Left ventricle myocardium inferior (tissue), 1 donor: Measurements from ENCODE around the gene ACE. TPM values are rescaled to one million over a fixed set of nuclear protein-coding genes. Genes with fewer than 3 reads are reported as not detected.
"Not testable (repeated sequence)": the region's sequence is repeated elsewhere in the genome, so short reads cannot be mapped to it uniquely, and the experiment has no call there.

Source experiments
- DNase-seq: peaks from one replicate; pipeline ENCODE4 v3.0.0-alpha.2; 2020
- H3K27ac ChIP-seq: fragments of 200-600 bp; replicated peaks from 2 replicates; pipeline ENCODE4 v1.8.0; 2021
- H3K27me3 ChIP-seq: fragments of 200-600 bp; 2 replicates; pipeline ENCODE4 v1.8.0; 2021; ENCODE audit warnings: low read depth
- H3K36me3 ChIP-seq: fragments of 200-600 bp; 2 replicates; pipeline ENCODE4 v1.8.0; 2021
- H3K4me1 ChIP-seq: fragments of 200-600 bp; 2 replicates; pipeline ENCODE4 v1.8.0; 2021
- H3K4me3 ChIP-seq: fragments of 200-600 bp; 2 replicates; pipeline ENCODE4 v1.8.0; 2021; ENCODE audit warnings: mild to moderate bottlenecking, moderate library complexity
- H3K9me3 ChIP-seq: fragments of 200-600 bp; replicated peaks from 2 replicates; pipeline ENCODE4 v1.8.0; 2021
- CTCF ChIP-seq: fragments of 200-600 bp; IDR thresholded peaks from 2 replicates; pipeline ENCODE4 v1.8.0; 2021; ENCODE audit warnings: antibody characterized with exemption, mild to moderate bottlenecking, borderline replicate concordance
- intact Hi-C: fragments of 100-400 bp; cut with micrococcal nuclease; formaldehyde crosslinking; loops from one replicate; pipeline ENCODE4 v1.11.0; 2022
- total RNA-seq: library from RNA; stranded (reverse); fragmentation: NEBNext Ultra II Directional; extraction: Animal tissue kit (Norgen Biotek cat#: 25700); gene quantifications from one replicate; pipeline ENCODE4 v1.2.1, GENCODE V29; 2021
- donor health status: DM: no; HTN: yes; CAD: no; lungs with severe emphysema.

The ACE gene
- total RNA-seq, 1 donor from 2014 or later = 6.2 TPM

- no peaks in the 10 kb centered on the region for H3K9me3 ChIP-seq
- no peak for TF ChIP-seq CTCF
- H3K4me3 ChIP-seq = no peak overlapping the region
- H3K4me1 ChIP-seq = peaks cover 7% of the 10 kb centered on the region
- H3K27ac ChIP-seq = no peak overlapping the region
- intact Hi-C loops = no loop called here
- no peaks in the 10 kb centered on the region for H3K36me3 ChIP-seq
- no peaks in the 10 kb centered on the region for H3K27me3 ChIP-seq
- DNase-seq = no peak
These were observed 12.1 kb upstream of the ACE start for GRCh38 chr17:63464691-63465236.

- H3K27ac ChIP-seq, H3K36me3 ChIP-seq, intact Hi-C loops, H3K27me3 ChIP-seq, H3K4me3 ChIP-seq, H3K4me1 ChIP-seq, DNase-seq, H3K9me3 ChIP-seq: not testable (repeated sequence)
These were observed 8.8 kb upstream of the ACE start for GRCh38 chr17:63468099-63468498.

- Histone ChIP-seq H3K4me3 (no peak overlapping the region), H3K27me3 (peaks cover 11% of the 10 kb centered on the region), H3K9me3 (no peaks in the 10 kb centered on the region), H3K27ac (peak overlapping the region; percentile 78), H3K36me3 (no peaks in the 10 kb centered on the region), H3K4me1 (peaks cover 59% of the 10 kb centered on the region)
- intact Hi-C loops = no loop called here
- no peak for TF ChIP-seq CTCF
- peak; percentile 57 for DNase-seq
These were observed 2.7 kb upstream of the ACE start for GRCh38 chr17:63474174-63474573.

- no peak for DNase-seq
- no peaks in the 10 kb centered on the region for H3K36me3 ChIP-seq
- peaks cover 63% of the 10 kb centered on the region for H3K4me1 ChIP-seq
- no peak overlapping the region for H3K4me3 ChIP-seq
- intact Hi-C loops = no loop called here
- H3K27ac ChIP-seq = peak overlapping the region; percentile 78
- no peaks in the 10 kb centered on the region for H3K9me3 ChIP-seq
- TF ChIP-seq CTCF = no peak
- H3K27me3 ChIP-seq = peaks cover 11% of the 10 kb centered on the region
These were observed 2.0 kb upstream of the ACE start for GRCh38 chr17:63474586-63475460.

GRCh38 chr17:63475491-63476412 is 1.1 kb upstream of the ACE start:
- no peak for DNase-seq
- Histone ChIP-seq H3K36me3 (no peaks in the 10 kb centered on the region), H3K4me1 (peaks cover 63% of the 10 kb centered on the region), H3K4me3 (peak overlapping the region; percentile 74), H3K27ac (peak overlapping the region; percentile 78), H3K9me3 (no peaks in the 10 kb centered on the region), H3K27me3 (peaks cover 11% of the 10 kb centered on the region)
- intact Hi-C loops = no loop called here
- TF ChIP-seq CTCF = no peak
